HepG2 (cell line): ENCODE data around the gene STAB2. TPM values are rescaled to one million over a fixed set of nuclear protein-coding genes. Genes with fewer than 3 reads are reported as not detected.

Experiments used
- CEBPG ChIP-seq: IDR thresholded peaks from 2 replicates; pipeline ENCODE4 v1.6.1; 2016
- EEA1 ChIP-seq: sonication (generic); formaldehyde crosslinking; IDR thresholded peaks from 2 replicates; pipeline ENCODE4 v1.5.1; 2020; ENCODE audit warnings: mild to moderate bottlenecking, missing genetic modification reagents, borderline replicate concordance
- ELF3 ChIP-seq: IDR thresholded peaks from 2 replicates; pipeline ENCODE4 v1.6.1; 2016; ENCODE audit warnings: missing genetic modification reagents, missing compliant biosample characterization
- GATA4 ChIP-seq: sonication (generic); IDR thresholded peaks from 2 replicates; pipeline ENCODE4 v1.6.1; 2016; ENCODE audit warnings: antibody characterized with exemption, low read depth, borderline replicate concordance
- GATAD2A ChIP-seq: IDR thresholded peaks from 2 replicates; pipeline ENCODE4 v1.6.1; 2016
- IRF2 ChIP-seq: IDR thresholded peaks from 2 replicates; pipeline ENCODE4 v1.6.1; 2018; ENCODE audit warnings: missing genetic modification reagents, missing compliant biosample characterization
- KDM2A ChIP-seq: sonication (generic); formaldehyde crosslinking; IDR thresholded peaks from 2 replicates; pipeline ENCODE4 v1.4.0; 2020; ENCODE audit warnings: low read depth, missing genetic modification reagents, borderline replicate concordance
- MED1 ChIP-seq: sonication (generic); formaldehyde crosslinking; IDR thresholded peaks from 2 replicates; pipeline ENCODE4 v1.4.0; 2020; ENCODE audit warnings: missing genetic modification reagents
- MTF1 ChIP-seq: sonication (generic); formaldehyde crosslinking; IDR thresholded peaks from 2 replicates; pipeline ENCODE4 v1.5.0; 2020; ENCODE audit warnings: missing genetic modification reagents
- MYC ChIP-seq: sonication (generic); formaldehyde crosslinking; IDR thresholded peaks from 2 replicates; pipeline ENCODE4 v1.9.0; 2021; ENCODE audit warnings: missing genetic modification reagents, borderline replicate concordance
- PITX1 ChIP-seq: sonication (generic); formaldehyde crosslinking; IDR thresholded peaks from 2 replicates; pipeline ENCODE4 v1.5.1; 2020; ENCODE audit warnings: mild to moderate bottlenecking, missing genetic modification reagents
- SMAD3 ChIP-seq: sonication (generic); formaldehyde crosslinking; IDR thresholded peaks from 2 replicates; pipeline ENCODE4 v1.4.0; 2020; ENCODE audit warnings: missing genetic modification reagents
- SOX6 ChIP-seq, 2 experiments: fragments of 450-650 bp in 1 of 2; sonication (generic) in 1 of 2; formaldehyde crosslinking in 1 of 2; IDR thresholded peaks; 2 replicates each; pipeline versions ENCODE4 v1.4.0 to v1.6.1; 2017 to 2020; ENCODE audit warnings: antibody characterized with exemption in 1 of 2, mild to moderate bottlenecking in 1 of 2, missing genetic modification reagents in 1 of 2
- SPEN ChIP-seq: sonication (generic); formaldehyde crosslinking; IDR thresholded peaks from 2 replicates; pipeline ENCODE4 v1.5.1; 2020; ENCODE audit warnings: low read depth, mild to moderate bottlenecking, missing genetic modification reagents
- WIZ ChIP-seq: sonication (generic); formaldehyde crosslinking; IDR thresholded peaks from 2 replicates; pipeline ENCODE4 v1.5.1; 2020; ENCODE audit warnings: mild to moderate bottlenecking, missing genetic modification reagents
- ZFP90 ChIP-seq: sonication (generic); formaldehyde crosslinking; IDR thresholded peaks from 2 replicates; pipeline ENCODE4 v1.8.0; 2022; ENCODE audit warnings: missing genetic modification reagents, mild to moderate bottlenecking, inconsistent platforms, borderline replicate concordance
- ZNF160 ChIP-seq: sonication (generic); formaldehyde crosslinking; IDR thresholded peaks from 2 replicates; pipeline ENCODE4 v1.8.0; 2022; ENCODE audit warnings: mild to moderate bottlenecking, inconsistent platforms, missing genetic modification reagents
- polyA plus RNA-seq, 8 experiments: library from polyadenylated mRNA; depleted of rRNA in 3 of 8; stranded (reverse) in 7 of 8; unstranded in 1 of 8; fragments of >200 nt; fragmentation: Illumina TruSeq in 4 of 8; extraction: Trizol in 4 of 8; gene quantifications; 2 replicates each; pipeline versions ENCODE4 v1.2.1 to v1.2.3, GENCODE V29; 2011 to 2016; ENCODE audit warnings: low read depth in 4 of 8, missing spikeins in 1 of 8, mixed read lengths in 1 of 8; ENCODE audit not compliant: insufficient read depth in 1 of 8
- total RNA-seq, 5 experiments: library from RNA; depleted of rRNA; stranded (reverse); fragments of >200 nt; fragmentation: Illumina TruSeq; extraction: Trizol; gene quantifications; 2 replicates each; pipeline ENCODE4 v1.2.3, GENCODE V29; 2016; ENCODE audit warnings: low read depth in 1 of 5
- TF ChIP-seq, protein P1 (sequence below): IDR thresholded peaks from 2 replicates; pipeline ENCODE4 v1.6.1; 2016; ENCODE audit warnings: low read depth
- TF ChIP-seq, protein P2 (sequence below): sonication (generic); formaldehyde crosslinking; IDR thresholded peaks from 2 replicates; pipeline ENCODE4 v1.4.0; 2020; ENCODE audit warnings: mild to moderate bottlenecking, missing genetic modification reagents
- TF ChIP-seq, protein P3 (sequence below): sonication (generic); formaldehyde crosslinking; IDR thresholded peaks from 2 replicates; pipeline ENCODE4 v1.5.1; 2020; ENCODE audit warnings: mild to moderate bottlenecking, missing genetic modification reagents, moderate library complexity

Gene STAB2
- total and polyA plus RNA-seq, 2 of the 13 experiments (the other 11 are each of a cell fraction or from before 2014, with no cell fraction given) = not detected

DNA sequence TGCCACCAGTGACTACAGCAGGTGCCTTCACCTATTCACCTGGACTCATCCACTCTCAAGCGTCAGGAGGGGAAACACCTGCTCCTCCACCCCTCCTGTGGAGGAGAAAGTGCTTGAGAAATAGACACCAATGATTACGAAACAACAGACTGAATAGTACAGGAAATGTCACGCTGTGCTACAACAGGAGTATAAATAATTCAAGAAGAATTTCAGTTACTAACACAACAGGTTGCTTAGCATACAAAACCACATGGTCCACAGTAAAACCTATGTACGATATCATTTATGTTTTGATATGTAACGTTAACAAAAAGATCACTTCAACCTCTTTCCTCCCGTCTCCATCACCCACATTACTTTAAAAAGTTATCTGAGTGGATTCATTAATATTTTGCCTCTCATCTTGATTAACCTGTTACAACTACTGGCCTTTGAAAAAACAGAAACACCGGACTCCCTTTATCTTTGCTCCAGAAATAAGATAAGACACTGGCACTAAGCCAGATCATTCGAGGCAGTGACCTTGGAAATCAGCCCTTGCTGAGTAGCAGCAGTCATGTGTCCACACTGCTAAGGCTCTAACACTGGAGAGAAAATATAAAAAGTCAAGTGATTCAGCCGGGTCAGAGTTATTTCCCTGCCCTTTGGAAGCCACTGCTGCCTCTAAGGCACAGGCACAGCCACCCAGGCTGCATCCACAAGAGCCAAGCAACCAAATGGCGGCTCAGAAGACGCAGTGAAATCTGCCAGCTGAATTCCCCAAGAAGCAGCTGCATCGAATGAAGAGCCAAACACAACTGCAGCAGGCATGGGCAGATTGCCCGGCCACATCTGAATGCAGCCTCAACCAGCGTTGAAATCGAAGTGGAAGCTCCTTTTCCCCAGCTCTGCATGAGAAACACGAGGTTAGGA is 213.0 kb downstream of the STAB2 start (continued):
- TF ChIP-seq MED1 (0 out of 2 replicates have a peak, but pooled peaks have one; percentile 18), SMAD3 (CRISPR knock-in tag) (0 out of 2 replicates have a peak, but pooled peaks have one; percentile 21), KDM2A (CRISPR knock-in tag) (no peak), ELF3 (CRISPR knock-in tag) (0 out of 2 replicates have a peak, but pooled peaks have one; percentile 9), GATA4 (0 out of 2 replicates have a peak, but pooled peaks have one; percentile 29), EEA1 (CRISPR knock-in tag) (no peak), CEBPG (peak; percentile 95), MTF1 (CRISPR knock-in tag) (no peak), SOX6 (IDR thresholded peaks at IDR 0.05) (no peak), SOX6 (CRISPR knock-in tag; IDR thresholded peaks at IDR 0.05) (peak; percentile 24; the same call in 1 of the 2 replicates), PITX1 (CRISPR knock-in tag) (no peak), WIZ (no peak), GATAD2A (peak; percentile 54), ZNF160 (CRISPR knock-in tag) (no peak), ZFP90 (peak; percentile 99), IRF2 (CRISPR knock-in tag) (no peak), MYC (no peak), SPEN (CRISPR knock-in tag) (no peak)
- TF ChIP-seq, protein P1, sequence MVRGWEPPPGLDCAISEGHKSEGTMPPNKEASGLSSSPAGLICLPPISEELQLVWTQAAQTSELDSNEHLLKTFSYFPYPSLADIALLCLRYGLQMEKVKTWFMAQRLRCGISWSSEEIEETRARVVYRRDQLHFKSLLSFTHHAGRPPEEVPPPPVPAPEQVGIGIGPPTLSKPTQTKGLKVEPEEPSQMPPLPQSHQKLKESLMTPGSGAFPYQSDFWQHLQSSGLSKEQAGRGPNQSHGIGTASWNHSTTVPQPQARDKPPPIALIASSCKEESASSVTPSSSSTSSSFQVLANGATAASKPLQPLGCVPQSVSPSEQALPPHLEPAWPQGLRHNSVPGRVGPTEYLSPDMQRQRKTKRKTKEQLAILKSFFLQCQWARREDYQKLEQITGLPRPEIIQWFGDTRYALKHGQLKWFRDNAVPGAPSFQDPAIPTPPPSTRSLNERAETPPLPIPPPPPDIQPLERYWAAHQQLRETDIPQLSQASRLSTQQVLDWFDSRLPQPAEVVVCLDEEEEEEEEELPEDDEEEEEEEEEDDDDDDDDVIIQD = no peak
- TF ChIP-seq, protein P2, sequence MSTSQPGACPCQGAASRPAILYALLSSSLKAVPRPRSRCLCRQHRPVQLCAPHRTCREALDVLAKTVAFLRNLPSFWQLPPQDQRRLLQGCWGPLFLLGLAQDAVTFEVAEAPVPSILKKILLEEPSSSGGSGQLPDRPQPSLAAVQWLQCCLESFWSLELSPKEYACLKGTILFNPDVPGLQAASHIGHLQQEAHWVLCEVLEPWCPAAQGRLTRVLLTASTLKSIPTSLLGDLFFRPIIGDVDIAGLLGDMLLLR (CRISPR knock-in tag) = no peak
- TF ChIP-seq, protein P3, sequence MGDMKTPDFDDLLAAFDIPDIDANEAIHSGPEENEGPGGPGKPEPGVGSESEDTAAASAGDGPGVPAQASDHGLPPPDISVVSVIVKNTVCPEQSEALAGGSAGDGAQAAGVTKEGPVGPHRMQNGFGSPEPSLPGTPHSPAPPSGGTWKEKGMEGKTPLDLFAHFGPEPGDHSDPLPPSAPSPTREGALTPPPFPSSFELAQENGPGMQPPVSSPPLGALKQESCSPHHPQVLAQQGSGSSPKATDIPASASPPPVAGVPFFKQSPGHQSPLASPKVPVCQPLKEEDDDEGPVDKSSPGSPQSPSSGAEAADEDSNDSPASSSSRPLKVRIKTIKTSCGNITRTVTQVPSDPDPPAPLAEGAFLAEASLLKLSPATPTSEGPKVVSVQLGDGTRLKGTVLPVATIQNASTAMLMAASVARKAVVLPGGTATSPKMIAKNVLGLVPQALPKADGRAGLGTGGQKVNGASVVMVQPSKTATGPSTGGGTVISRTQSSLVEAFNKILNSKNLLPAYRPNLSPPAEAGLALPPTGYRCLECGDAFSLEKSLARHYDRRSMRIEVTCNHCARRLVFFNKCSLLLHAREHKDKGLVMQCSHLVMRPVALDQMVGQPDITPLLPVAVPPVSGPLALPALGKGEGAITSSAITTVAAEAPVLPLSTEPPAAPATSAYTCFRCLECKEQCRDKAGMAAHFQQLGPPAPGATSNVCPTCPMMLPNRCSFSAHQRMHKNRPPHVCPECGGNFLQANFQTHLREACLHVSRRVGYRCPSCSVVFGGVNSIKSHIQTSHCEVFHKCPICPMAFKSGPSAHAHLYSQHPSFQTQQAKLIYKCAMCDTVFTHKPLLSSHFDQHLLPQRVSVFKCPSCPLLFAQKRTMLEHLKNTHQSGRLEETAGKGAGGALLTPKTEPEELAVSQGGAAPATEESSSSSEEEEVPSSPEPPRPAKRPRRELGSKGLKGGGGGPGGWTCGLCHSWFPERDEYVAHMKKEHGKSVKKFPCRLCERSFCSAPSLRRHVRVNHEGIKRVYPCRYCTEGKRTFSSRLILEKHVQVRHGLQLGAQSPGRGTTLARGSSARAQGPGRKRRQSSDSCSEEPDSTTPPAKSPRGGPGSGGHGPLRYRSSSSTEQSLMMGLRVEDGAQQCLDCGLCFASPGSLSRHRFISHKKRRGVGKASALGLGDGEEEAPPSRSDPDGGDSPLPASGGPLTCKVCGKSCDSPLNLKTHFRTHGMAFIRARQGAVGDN (CRISPR knock-in tag) = peak; percentile 33
